Amniotic epithelial cell (primary cell): ENCODE measurements around the gene VTA1.
"Not testable (repeated sequence)": the region's sequence is repeated elsewhere in the genome, so short reads cannot be mapped to it uniquely, and the experiment has no call there.

Source experiments
- DNase-seq: peaks from one replicate; pipeline ENCODE4 v3.0.0-alpha.2; 2010; ENCODE audit warnings: low read depth

VTA1 gene

GRCh38 chr6:142171351-142171750 is 24.3 kb downstream of the VTA1 start:
- no peak for DNase-seq

- DNase-seq, result no peak
Observed at GRCh38 chr6:142172758-142173157, 25.7 kb downstream of the VTA1 start.

GRCh38 chr6:142173980-142174379 is 26.9 kb downstream of the VTA1 start:
- DNase-seq, result no peak

DNA sequence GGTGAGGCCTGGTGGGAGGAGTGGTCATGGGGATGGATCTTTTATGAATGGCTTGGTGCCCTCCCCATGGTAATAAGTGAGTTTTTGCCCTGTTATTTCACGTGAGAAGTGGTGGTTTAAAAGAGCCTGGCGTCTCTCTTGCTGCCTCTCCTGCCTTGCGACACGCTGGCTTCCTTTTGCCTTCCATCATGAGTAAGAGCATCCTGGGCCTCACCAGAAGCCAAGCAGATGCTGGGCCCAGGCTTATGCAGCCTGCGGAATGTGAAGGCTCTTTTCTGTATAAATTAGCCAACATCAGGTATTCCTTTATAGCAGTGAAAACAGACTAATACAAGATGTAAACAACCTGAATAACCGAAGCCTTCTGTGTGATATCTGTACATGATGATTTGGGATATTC is 27.6 kb downstream of the VTA1 start:
- DNase-seq, result peak; percentile 64

DNA sequence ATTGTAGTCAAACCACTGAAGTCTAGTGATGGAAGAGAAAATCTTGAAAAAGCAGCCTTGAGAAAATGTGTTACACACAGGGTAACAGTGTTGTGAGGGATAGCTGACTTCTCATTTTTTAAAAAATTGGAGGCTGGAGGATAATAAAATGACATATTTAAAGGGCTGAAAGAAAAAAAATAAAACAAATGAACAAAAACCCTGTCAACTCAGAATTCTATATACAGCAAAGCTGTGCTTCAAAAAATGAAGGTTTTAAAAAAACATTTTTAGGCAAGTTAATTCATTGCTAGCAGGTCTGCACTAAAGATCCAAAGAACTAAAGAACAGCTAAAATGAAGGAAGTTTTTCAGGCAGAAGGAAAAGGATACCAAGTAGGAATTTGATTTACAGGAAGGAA is 31.1 kb downstream of the VTA1 start:
- no peak for DNase-seq

DNA sequence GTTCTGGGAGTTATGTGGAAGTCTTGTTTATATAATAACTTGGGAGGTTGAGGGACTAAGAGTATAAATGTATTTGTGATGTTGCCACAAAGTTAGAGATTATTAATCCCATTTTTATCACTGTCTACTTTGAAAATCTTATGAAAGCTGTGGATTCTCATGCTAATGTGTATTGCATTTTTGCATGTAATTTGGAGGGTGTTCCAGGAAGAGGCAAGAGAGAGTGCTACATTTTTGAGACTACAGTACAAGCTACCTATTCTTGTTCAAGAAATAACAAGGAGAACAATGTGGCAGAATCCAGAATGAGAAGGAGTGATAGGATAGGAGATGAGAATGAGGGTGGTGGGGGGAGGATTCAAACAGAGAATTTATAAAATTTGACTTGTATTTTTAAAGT is 34.9 kb downstream of the VTA1 start:
- no peak for DNase-seq

DNA sequence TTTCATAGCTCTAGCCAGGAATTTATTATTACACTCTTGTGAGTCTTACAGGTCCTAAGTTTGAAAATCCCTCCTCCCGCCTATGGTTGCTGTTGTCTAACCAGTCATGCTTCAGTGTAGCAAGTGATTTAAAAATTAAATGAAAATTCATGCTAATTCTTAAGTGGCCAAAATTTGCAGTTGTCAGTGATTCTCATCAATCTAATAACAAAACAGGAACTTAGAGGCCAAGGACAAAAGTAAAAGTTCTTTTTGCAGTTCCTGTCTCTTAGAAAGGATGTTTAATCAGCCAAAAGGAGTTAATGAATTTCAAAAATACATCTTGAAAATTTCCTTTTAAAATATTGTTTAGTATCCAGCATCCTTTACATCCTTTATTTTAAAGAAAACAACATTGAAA is 36.3 kb downstream of the VTA1 start:
- DNase-seq, result no peak

DNA sequence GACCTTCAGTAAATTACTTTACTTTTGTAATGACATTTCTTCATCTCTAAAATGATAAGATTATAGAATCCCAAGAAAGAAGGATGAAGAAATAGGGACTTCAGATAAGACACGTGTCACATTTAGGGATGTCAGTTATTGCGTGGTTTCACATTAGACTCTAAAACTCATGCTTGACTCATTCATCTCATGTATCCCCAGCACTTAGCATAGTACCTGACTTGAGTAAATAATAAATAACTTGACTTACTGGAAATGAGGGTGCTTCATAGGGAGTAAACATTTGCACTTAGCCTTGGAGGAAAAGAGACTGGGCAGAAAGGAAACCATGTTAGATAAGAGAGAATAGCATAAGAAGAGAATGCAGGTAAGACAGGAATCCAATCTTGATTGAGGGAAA is 37.2 kb downstream of the VTA1 start:
- peak; percentile 34 for DNase-seq

DNA sequence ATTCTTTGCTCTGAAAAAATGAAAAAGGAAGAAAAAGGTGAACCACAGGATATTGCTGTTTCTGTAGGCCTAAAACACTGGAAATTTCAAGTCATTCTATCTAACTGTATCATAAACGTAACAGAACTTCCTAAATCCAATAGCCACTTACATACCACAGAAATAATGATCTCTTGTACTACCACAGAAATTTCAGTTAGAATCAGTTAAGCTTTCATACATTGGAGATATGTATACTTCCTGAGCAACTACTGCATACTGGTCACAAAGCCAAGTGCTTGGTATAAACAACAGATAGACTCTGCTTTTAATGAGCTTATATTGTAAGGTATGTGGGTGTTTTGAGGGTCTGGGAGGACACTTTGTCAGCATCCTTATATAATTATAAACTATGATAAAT is 38.6 kb downstream of the VTA1 start:
- DNase-seq, result no peak

DNA sequence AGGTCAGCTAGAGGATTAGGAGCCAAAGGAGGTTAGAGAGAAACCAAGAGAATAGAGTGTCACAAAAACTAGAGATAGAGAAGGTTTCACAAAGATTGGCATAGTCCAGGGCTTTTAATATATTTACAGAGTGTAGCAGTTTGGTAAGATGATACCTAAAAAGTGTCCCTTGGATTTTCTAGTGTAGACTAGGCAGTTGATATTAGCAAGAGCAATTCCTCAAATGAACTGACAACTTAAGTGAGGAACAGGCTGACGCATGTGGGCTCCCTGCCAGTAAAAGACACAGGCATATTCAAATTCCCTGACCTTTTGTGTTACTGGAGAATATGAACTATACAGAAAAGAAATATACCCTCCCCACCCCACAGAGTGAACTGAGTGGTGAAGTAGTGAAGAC is 40.1 kb downstream of the VTA1 start:
- peak; percentile 80 for DNase-seq

DNA sequence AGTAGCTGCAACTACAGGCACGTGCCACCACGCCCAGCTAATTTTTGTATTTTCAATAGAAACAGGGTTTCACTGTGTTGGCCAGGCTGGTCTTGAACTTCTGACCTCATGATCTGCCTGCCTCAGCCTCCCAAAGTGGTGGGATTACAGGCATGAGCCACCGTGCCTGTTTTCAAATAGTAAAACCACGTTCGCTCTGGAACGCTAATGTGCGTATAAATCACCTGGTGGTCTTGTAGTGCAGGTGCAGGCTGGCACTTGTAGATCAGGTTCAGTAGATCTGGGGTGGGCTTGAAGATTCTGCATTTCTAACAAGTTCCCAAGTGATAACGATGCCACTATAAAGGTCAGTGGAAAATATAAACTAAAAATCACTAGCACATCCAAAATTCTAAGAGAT is 41.3 kb downstream of the VTA1 start:
- DNase-seq, result not testable (repeated sequence)

- DNase-seq, result no peak
Observed at GRCh38 chr6:142189057-142189456, 42.0 kb downstream of the VTA1 start.

- DNase-seq, result no peak
Observed at GRCh38 chr6:142192343-142192742, 45.3 kb downstream of the VTA1 start.

DNA sequence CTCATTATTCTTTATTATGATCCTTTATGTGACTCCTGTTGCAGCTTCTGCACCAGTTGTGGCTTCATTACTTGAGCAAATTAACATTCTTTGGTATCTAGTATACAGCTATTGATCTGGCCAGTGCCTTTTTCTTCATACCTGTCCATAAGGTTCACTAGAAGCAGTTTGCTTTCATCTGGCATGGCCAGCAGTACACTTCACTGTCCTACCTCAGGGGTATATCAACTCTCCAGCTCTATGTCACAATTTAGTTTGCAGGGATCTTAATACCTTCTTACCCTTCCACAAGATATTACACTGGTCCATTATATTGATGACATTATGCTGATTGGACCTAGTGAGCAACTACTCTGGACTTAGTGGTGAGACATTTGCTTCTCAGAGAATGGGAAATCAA is 46.6 kb downstream of the VTA1 start:
- no peak for DNase-seq

- no peak for DNase-seq
Observed at GRCh38 chr6:142195862-142196541, 48.9 kb downstream of the VTA1 start.

DNA sequence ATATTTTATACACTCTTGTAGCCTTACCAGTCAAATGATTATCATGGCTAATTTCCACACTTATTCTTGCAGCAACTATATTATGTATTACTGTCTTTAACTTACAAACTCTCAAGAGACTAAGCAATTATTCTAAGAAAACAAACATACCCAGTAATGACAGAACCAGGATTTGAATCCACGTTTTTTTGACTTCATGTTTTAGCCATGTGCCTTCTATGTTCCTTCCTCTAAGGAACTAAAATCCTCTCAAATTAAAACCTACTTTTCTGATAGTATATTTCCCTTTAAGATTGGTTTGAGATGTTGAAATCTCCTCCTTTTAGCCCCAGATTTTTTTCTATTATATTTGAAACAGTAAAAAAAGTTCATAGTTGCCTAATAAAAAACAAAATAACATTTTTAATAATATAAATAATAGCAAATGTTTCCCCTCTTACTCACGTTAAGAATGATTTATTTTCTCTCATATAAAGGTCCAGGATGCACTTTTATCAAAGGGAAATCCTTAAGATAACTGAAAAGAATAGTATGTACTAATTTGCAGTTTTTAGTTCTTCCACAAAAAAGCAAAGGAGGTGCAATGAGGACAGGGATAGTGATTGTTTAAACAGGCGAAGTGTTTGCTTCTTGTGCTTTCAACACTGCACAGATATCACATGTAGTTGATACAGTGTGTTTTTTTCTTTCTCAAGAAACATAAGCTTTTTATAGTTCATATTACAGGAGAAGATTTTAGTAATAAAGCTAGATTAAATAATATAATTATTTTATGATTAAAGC is 54.0 kb downstream of the VTA1 start:
- peak; percentile 36 for DNase-seq

DNA sequence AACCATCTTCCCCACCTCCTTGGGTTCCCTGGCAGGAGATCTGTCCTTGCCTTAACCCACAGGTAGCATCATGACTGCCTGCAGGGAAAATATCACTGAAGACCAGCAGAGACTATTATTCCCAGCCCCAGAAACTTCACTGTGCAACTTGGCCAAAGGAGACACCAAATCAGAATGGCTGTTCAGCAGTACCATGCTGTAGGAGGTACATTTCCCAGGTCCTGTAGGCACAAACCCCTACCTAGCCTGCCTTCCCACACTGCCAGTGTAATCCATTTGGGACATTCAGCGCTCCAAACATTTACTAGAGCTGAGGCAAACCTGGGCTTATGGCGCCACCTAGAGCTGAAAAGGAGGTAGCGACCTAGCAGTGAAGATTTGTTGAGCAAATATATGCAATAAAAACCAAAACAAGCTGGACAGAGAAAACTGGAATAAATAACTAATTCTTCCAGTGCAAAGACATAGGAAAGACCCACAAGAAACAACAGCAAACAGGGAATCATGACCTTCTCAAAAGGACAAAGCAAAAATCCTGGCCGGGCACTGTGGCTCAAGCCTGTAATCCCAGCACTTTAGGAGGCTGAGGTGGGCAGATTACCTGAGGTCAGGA is 60.3 kb downstream of the VTA1 start:
- DNase-seq, result peak; percentile 59

DNA sequence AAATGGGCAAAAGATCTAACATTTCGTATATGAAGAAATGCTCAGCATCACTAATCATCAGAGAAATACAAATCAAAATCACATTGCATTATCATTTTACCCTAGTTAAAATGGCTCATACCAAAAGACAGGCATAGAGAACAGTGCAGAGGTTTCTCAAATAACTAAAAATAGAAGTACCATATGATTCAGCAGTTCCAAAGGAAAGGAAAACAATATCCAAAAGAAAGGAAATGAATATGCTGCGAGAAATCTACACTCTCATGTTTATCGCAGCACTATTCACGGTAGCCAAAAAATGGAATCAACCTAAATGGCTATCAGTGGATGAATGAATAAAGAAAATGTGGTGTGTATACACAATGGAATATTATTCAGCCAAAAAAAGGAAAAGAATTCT is 63.5 kb downstream of the VTA1 start:
- DNase-seq, result no peak

- DNase-seq, result no peak
Observed at GRCh38 chr6:142213402-142213801, 66.3 kb downstream of the VTA1 start.

DNA sequence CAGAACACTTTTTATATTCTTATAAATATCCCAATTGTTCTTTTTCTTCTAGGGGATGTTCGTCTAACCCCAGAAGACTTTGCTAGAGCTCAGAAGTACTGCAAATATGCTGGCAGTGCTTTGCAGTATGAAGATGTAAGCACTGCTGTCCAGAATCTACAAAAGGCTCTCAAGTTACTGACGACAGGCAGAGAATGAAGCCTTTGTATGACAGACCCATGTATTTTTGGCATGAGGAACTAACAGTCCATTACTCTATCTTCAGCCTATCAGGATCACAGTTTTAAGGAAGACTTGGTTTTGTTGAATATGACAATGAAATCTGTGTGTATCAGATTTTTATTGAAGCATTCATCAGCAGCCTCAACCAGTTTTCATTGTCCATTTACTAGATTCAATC is 71.4 kb downstream of the VTA1 start:
- DNase-seq, result no peak

GRCh38 chr6:142222022-142222421 is 75.0 kb downstream of the VTA1 start:
- no peak for DNase-seq

DNA sequence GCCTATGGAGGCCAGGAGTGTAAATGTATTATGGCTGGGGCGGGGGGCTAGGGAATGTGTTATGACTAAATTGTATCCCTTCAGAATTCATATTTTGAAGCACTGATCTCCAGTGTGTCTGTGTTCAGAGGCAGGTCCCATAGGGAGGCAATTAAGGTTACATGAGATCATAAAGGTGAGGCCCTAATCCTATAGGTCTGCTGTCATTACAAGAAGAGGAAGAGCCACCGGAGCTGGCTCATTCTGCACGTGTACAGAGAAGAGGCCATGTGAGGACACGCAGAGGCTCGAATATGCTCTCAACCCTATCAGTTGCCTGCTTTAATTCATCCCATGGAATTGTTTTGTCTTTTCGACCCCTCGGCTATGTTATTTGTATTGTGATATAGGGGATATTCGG is 76.9 kb downstream of the VTA1 start:
- DNase-seq, result no peak

DNA sequence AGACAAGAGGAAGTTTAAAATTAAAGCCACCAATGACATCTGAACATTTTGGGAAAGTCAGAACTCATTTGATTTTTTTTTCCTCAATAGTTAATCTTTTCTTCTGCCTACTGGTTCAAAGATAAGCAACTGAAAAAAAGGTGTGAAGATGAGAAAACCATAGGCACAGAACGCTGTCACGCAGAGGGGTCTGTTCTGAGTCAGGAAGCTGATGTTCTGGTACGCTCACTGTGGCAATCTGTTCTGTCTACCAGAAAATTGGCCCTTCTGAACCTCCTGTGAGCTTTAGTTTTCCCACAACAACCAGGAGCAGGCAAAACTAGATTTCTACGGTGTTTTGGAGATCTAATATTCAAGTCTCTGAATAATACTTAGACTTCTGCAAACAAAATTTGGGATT is 78.1 kb downstream of the VTA1 start:
- DNase-seq, result no peak
